Activated T-cell treated with anti-CD3 and anti-CD28 coated beads, Interleukin-2, amount 50 U/mL, for 72 hours (primary cell): ENCODE results near the gene CSNK1E. TPM values are rescaled to one million over a fixed set of nuclear protein-coding genes. Genes with fewer than 3 reads are reported as not detected.
"Not testable (repeated sequence)": the region's sequence is repeated elsewhere in the genome, so short reads cannot be mapped to it uniquely, and the experiment has no call there.

Experiments
- ATAC-seq, 2 donors: fragments of 150-1000 bp; cut with Tn5 transposase; replicated peaks in 1 of 2; 2 replicates each; pipeline ENCODE4 v1.10.0; 2021; ENCODE audit warnings: moderate library complexity in 2 of 2, mild to moderate bottlenecking in 1 of 2
- DNase-seq, 2 donors: peaks; one replicate each; pipeline ENCODE4 v3.0.0; 2021 to 2022; ENCODE audit warnings: mixed read lengths in 1 of 2
- H3K27ac Mint-ChIP-seq: one replicate; pipeline ENCODE4 v1.8.0; 2022; ENCODE audit warnings: mild to moderate bottlenecking, moderate library complexity, mixed read lengths
- H3K27me3 Mint-ChIP-seq: one replicate; pipeline ENCODE4 v1.8.0; 2022; ENCODE audit warnings: low read depth, mixed read lengths
- H3K36me3 Mint-ChIP-seq, 2 donors: one replicate each; pipeline ENCODE4 v1.8.0; 2022; ENCODE audit warnings: mixed read lengths in 2 of 2, mild to moderate bottlenecking in 1 of 2; ENCODE audit not compliant: insufficient read depth in 2 of 2
- H3K4me1 Mint-ChIP-seq: one replicate; pipeline ENCODE4 v1.8.0; 2022; ENCODE audit warnings: low read depth, mixed read lengths
- H3K4me3 Mint-ChIP-seq, 2 donors: one replicate each; pipeline ENCODE4 v1.8.0; 2022; ENCODE audit warnings: mild to moderate bottlenecking in 2 of 2, mixed read lengths in 2 of 2, moderate library complexity in 2 of 2
- H3K9me3 Mint-ChIP-seq, 2 donors: one replicate each; pipeline ENCODE4 v1.8.0; 2022; ENCODE audit warnings: mixed read lengths in 2 of 2
- total RNA-seq, 2 donors: library from RNA; stranded (reverse); gene quantifications; one replicate each; pipeline ENCODE4 v1.2.3, GENCODE V29; 2022

The CSNK1E gene
- total RNA-seq, 2 donors from 2014 or later, result 106 to 107 TPM

DNA sequence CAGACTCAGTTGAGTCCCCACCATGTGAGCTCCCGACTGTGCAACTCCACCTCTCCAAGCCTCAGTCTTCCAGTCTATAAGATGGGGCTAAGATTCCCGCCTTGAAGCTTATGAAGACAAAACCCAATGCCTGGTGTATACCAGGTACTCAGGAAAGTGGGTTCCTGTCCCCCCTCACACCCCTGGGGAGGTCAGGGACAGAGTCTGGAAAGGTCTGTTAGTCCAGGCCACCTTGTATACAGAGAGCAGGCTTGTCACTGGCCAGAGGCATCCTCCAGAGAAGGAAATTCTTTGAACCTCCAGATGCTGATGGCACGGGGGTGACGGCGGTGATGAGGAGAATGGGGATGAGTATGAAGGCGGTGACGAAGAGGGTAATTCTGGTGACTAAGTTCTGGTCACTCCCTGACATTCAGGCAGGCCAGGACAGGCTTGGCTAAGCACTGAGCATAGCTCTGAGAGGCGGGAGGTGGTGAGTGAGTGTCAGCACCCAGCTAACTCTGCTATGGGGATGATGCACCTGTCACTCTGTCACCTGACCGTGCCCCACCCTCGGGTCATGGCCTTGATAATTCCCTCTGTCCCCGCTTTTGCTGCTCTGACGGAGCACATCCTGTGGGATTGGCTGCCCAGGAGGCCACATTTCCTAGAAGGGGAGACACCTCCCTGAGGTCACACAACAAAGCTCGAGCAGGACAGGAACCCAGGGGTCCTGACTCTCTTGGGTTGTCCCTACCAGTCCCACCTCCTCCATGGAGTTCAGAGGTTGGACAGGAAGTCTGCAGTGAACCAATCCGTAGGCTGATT lies 30.9 kb upstream of the CSNK1E start:
- no peaks in the 10 kb centered on the region for H3K9me3 Mint-ChIP-seq
- H3K27me3 Mint-ChIP-seq, result peaks cover 5% of the 10 kb centered on the region
- ATAC-seq, result peak; percentile 25 to 68
- DNase-seq, result no peak
- H3K36me3 Mint-ChIP-seq, result peaks cover 0 to 2% of the 10 kb centered on the region in 2 donors
- H3K27ac Mint-ChIP-seq, result no peak overlapping the region
- H3K4me3 Mint-ChIP-seq, result no peak overlapping the region
- H3K4me1 Mint-ChIP-seq, result no peaks in the 10 kb centered on the region

DNA sequence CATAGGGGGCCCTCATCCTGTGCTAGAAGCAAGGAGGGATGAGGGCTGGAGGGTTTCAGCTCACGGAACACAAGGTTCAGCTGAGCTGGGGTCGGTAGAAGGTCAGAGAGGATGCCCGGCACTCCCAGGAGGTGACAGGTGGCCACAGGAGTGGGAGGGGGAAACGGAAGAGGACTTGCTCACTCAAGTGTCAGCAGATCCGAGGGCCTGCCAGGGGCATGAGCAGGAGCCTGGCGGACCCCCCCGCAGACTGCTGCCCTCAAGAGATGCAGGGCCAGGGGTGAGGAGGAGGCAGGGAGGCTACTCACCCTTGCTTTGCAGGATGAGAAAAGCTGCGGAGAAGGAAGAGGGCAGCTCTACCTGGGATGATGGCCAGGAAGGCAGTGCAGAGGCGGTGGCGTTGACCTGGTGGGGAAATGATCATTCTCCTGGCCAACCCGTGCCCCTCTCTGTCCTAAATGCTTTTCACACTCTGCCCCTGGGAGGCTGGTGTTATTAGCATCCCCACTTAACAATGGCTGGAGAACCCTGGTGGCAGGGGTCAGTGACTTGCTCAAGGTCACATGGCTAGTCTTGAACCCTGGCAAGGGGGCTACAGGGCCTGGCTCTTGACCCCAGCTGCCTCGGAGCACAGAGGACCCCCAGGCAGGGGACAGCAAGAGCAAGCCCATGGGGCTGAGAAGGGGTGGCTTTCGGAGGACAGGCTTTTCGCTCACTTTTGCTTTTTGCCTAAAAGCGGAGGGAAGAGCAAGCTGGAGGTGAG lies 30.1 kb upstream of the CSNK1E start:
- Mint-ChIP-seq H3K27ac (peak overlapping the region; percentile 51), H3K4me3 (no peak overlapping the region)
- DNase-seq, result no peak

DNA sequence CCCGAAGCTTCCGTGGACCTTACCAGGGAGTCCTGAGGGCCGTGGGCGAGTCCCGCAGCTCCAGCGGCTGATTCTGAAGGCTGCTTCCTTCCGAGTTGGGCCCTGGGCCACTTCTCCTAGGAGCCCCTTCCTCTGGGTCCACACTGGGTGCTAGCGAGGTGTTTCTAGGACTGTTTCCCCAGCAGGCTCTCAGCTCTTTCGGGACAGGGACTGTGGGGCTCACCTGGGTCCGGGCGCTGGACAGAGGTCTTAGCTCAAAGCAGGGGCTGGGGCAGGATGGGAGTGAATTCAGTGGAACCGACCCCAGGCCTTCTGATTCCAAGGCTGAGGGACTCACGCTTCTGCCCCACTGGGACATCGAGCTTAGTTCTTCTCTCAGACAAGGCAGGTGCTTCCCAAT lies 29.3 kb upstream of the CSNK1E start:
- no peaks in the 10 kb centered on the region for H3K4me1 Mint-ChIP-seq
- H3K36me3 Mint-ChIP-seq, result no peaks in the 10 kb centered on the region
- H3K9me3 Mint-ChIP-seq, result no peaks in the 10 kb centered on the region
- no peak overlapping the region for H3K27ac Mint-ChIP-seq
- peaks cover 5% of the 10 kb centered on the region for H3K27me3 Mint-ChIP-seq
- ATAC-seq (no peak), DNase-seq (no peak)
- H3K4me3 Mint-ChIP-seq, result no peak overlapping the region

More for the DNA sequence above, 30.1 kb upstream of the CSNK1E start:
- no peaks in the 10 kb centered on the region for H3K9me3 Mint-ChIP-seq
- no peaks in the 10 kb centered on the region for H3K36me3 Mint-ChIP-seq
- H3K27me3 Mint-ChIP-seq, result peaks cover 5% of the 10 kb centered on the region
- no peaks in the 10 kb centered on the region for H3K4me1 Mint-ChIP-seq
- no peak for ATAC-seq

DNA sequence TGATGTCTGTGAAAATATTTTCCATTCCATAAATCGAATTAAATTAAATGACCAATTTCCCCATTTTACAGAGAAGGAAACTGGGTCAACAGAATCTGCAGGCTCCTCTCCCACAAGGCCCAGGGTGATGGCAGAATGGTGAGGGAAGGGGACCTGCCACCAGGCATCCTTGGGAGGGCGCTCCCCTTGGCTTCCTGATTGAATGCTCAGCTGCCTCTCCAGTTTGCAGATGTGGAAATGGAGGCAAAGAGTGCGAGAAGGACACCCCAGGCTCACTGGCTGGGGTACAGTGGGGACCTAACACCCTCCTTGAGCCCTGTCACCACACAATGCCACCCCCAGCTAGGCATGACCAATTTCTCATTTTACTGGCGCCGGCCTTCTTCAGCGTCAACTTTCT lies 28.5 kb upstream of the CSNK1E start:
- H3K27me3 Mint-ChIP-seq, result peaks cover 5% of the 10 kb centered on the region
- H3K27ac Mint-ChIP-seq, result no peak overlapping the region
- DNase-seq (no peak), ATAC-seq (no peak)
- no peaks in the 10 kb centered on the region for H3K36me3 Mint-ChIP-seq
- no peaks in the 10 kb centered on the region for H3K9me3 Mint-ChIP-seq
- no peaks in the 10 kb centered on the region for H3K4me1 Mint-ChIP-seq
- no peak overlapping the region for H3K4me3 Mint-ChIP-seq

DNA sequence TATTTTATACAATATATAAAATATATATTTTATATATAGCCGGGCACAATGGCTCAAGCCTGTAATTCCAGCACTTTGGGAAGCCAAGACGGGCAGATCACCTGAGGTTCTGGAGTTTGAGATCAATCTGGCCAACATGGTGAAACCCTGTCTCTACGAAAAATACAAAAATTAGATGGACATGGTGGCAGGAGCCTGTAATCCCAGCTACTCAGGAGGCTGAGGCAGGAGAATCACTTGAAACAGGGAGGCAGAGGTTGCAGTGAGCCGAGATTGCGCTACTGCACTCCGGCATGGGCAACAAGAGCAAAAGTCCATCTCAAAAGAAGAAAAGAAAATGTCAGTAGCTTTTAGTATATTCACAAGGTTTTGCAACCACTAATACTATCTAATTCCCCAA lies 22.7 kb upstream of the CSNK1E start:
- not testable (repeated sequence) for H3K9me3 Mint-ChIP-seq, DNase-seq, H3K4me3 Mint-ChIP-seq, H3K4me1 Mint-ChIP-seq, ATAC-seq, H3K36me3 Mint-ChIP-seq, H3K27ac Mint-ChIP-seq
- H3K27me3 Mint-ChIP-seq, result peaks cover 10% of the 10 kb centered on the region

DNA sequence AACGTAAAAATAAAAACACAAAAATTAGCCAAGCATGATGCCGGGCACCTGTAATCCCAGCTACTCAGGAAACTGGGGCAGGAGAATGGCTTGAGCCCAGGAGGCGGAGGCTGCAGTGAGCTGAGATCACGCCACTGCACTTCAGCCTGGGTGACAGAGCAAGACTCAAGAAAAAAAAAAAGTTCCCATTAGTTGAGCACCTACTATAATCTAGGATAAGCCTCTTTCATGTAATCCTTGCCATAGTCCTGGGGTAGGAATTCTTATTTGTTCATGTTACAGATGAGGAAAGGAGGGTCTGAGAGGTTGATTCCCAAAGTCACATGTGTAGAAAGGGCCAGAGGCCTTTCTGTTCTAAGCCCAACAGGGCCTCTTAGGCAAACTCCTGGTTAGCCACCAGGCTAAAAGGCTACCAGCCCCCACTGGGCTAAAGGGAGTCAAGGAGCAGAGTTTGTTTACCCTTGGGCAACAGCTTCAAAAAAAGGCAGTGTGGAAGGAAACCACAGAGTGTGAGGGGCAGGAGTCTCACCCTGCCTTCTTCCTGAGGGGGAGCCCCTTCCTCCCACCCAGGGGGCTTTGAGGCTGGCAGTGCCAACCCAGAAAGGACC lies 21.6 kb upstream of the CSNK1E start:
- no peak for DNase-seq
- Mint-ChIP-seq H3K36me3 (no peaks in the 10 kb centered on the region), H3K4me1 (no peaks in the 10 kb centered on the region), H3K9me3 (no peaks in the 10 kb centered on the region), H3K4me3 (no peak overlapping the region), H3K27me3 (peaks cover 15% of the 10 kb centered on the region), H3K27ac (no peak overlapping the region)
- peak in 1 of 2 donors; percentile 33 for ATAC-seq

DNA sequence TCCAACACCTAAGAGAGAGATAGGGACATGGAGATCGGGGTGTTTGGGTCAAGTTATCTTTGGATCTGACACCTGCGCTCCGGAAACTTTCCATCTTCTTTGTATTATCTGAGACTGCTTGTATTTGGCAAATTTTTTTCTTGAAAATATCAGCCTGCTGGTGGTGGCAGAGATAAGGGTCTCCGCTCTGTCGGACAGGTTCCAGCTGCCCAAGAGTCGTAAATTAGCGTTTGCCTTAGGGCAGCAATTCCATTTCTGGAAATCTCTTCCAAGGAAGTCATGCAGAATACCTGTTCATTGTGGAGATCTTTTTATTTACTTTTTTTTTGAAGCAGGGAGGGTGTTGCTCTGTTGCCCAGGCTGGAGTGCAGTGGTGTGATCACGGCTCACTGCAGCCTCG lies 19.5 kb upstream of the CSNK1E start:
- Mint-ChIP-seq H3K36me3 (no peaks in the 10 kb centered on the region), H3K4me3 (peak overlapping the region; percentile 75 to 77), H3K27me3 (peaks cover 15% of the 10 kb centered on the region), H3K4me1 (no peaks in the 10 kb centered on the region), H3K27ac (no peak overlapping the region), H3K9me3 (no peaks in the 10 kb centered on the region)
- no peak for ATAC-seq
- DNase-seq, result no peak

DNA sequence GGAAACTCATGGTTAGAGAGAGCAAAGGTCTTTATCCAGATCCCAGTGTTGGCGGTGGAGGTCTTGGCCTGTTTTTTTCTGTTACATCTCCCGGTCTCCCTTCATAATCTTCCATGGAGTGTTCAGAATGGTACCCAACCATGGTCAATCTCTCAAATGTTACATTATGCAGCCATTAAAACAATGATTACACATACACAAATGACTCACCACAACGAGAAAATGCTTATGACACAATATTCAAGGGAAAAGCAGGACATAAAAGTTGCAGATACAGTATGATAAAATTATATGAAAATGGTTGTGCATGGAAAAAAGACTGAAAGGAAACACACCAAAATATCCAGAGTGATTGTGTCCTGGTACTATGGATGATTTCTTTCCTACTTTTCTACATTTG lies 17.8 kb upstream of the CSNK1E start:
- H3K27ac Mint-ChIP-seq, result no peak overlapping the region
- no peak for ATAC-seq
- no peaks in the 10 kb centered on the region for H3K36me3 Mint-ChIP-seq
- H3K27me3 Mint-ChIP-seq, result peaks cover 15% of the 10 kb centered on the region
- H3K9me3 Mint-ChIP-seq, result no peaks in the 10 kb centered on the region
- no peaks in the 10 kb centered on the region for H3K4me1 Mint-ChIP-seq
- no peak for DNase-seq
- H3K4me3 Mint-ChIP-seq, result peak overlapping the region; percentile 20 to 63

DNA sequence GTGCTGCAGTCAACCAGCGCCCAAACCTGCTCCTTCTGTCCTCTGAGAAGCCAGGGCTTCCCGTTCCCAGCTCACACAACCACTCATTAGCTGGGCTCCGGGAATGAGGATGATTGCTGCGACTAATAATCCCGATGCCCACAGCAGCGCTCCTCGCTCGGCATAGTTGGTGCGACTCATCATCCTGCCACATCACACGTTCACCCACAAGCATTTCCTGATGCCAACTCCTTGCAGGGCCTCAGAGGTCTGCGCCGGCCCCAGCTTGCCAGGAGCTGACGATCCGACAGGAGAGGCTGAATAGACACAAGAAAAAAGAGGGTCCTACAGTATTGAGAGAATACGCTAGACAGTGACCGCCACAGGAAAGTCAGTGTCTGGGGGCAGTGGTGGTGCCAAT lies 10.6 kb upstream of the CSNK1E start:
- no peak for DNase-seq
- H3K4me3 Mint-ChIP-seq, result peak overlapping the region in 1 of 2 donors; percentile 54
- peak in 1 of 2 donors; percentile 59 for ATAC-seq
- H3K27ac Mint-ChIP-seq, result peak overlapping the region; percentile 43
- H3K9me3 Mint-ChIP-seq, result no peaks in the 10 kb centered on the region
- no peaks in the 10 kb centered on the region for H3K4me1 Mint-ChIP-seq
- no peaks in the 10 kb centered on the region for H3K36me3 Mint-ChIP-seq
- H3K27me3 Mint-ChIP-seq, result no peaks in the 10 kb centered on the region

DNA sequence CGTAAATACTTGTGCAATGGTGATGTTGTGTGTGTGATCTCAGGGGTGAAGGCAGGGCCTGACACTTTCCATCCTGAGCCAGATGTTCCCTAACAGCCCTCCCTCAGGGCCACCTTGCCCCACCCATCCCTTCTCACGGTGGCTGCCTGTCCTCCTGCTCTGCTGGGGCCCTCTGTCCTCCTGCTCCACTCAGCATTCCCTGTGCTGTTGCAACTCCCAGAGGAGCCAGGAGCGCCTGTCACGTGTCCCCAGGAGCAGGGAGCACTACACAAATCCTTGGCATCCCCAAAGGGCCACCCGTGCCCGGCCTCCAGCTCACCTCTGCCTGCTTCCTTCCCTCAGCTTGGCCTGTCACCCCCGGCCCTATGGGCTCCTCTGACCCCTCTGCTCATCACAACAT lies 10.2 kb upstream of the CSNK1E start:
- Mint-ChIP-seq H3K27me3 (no peaks in the 10 kb centered on the region), H3K9me3 (no peaks in the 10 kb centered on the region), H3K4me1 (no peaks in the 10 kb centered on the region), H3K27ac (peak overlapping the region; percentile 43), H3K4me3 (peak overlapping the region in 1 of 2 donors; percentile 54), H3K36me3 (no peaks in the 10 kb centered on the region)
- ATAC-seq, result peak in 1 of 2 donors; percentile 11
- DNase-seq, result no peak

DNA sequence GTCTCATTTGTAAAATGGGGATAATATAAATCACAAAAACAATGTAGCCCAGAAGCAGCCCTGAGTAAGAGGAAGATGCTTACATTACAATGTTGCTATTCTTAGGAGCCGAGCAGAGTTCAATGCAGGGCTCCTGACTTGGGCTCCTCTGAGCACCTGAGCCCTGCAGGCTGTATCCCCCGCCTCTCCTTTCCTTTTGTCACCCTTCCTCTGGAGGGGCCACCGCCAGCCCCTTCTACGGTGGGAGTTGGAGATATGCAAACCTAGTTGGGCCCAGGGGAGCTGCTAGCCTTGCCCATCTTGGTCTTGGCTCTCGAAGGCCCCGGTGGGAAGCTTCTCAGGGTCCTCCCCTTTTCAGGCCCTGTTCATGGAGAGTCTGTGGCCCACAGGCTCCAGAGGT lies 8.4 kb upstream of the CSNK1E start:
- no peak for ATAC-seq
- Mint-ChIP-seq H3K4me1 (no peaks in the 10 kb centered on the region), H3K27me3 (no peaks in the 10 kb centered on the region), H3K27ac (no peak overlapping the region), H3K4me3 (no peak overlapping the region), H3K9me3 (no peaks in the 10 kb centered on the region), H3K36me3 (no peaks in the 10 kb centered on the region)
- no peak for DNase-seq

DNA sequence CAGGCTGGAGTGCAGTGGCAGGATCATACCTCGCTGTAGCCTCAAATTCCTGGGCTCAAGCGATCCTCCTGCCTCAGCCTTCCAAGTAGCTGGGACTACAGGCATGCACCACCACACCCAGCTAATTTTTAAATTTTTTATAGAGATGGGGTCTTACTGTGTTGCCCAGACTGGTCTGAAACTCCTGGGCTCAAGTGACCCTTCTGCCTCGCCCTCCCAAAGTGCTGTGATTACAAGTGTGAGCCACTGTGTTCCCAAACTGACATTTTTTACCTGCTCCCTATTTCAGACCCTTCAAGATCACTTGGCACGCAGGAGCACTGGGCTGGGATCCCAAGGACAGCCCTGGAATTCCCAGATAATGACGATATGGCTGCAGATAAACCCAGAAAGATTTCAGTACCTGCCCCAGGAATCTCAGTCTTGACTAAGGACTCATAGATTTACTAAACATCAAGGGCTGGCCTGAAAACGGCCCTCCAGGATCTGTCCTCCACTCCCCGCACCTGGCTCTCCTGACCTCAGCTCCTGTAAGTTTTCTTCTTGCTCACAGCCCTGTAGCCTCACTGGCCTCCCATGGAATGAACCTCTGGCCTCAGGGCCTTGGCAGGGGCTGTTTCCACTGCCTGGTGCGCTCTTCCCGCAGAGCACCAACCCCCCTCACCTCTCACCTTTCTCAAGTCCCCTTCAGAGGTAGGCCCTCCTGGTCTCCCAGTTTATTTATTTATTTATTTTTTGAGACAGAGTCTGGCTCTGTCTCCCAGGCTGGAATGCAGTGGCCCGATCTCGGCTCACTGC lies 3.6 kb upstream of the CSNK1E start:
- DNase-seq, result no peak
- peaks cover 8% of the 10 kb centered on the region for H3K4me1 Mint-ChIP-seq
- no peaks in the 10 kb centered on the region for H3K36me3 Mint-ChIP-seq
- H3K27me3 Mint-ChIP-seq, result no peaks in the 10 kb centered on the region
- no peak for ATAC-seq
- H3K27ac Mint-ChIP-seq, result no peak overlapping the region
- H3K9me3 Mint-ChIP-seq, result no peaks in the 10 kb centered on the region
- no peak overlapping the region for H3K4me3 Mint-ChIP-seq
